GM10847 (cell line): ENCODE data around the gene AKR1D1.

Source experiments
- POLR2A ChIP-seq: IDR thresholded peaks from 2 replicates; pipeline ENCODE4 v1.6.1; 2011; ENCODE audit not compliant: insufficient read length; ENCODE audit errors: extremely low read depth

Gene AKR1D1

DNA sequence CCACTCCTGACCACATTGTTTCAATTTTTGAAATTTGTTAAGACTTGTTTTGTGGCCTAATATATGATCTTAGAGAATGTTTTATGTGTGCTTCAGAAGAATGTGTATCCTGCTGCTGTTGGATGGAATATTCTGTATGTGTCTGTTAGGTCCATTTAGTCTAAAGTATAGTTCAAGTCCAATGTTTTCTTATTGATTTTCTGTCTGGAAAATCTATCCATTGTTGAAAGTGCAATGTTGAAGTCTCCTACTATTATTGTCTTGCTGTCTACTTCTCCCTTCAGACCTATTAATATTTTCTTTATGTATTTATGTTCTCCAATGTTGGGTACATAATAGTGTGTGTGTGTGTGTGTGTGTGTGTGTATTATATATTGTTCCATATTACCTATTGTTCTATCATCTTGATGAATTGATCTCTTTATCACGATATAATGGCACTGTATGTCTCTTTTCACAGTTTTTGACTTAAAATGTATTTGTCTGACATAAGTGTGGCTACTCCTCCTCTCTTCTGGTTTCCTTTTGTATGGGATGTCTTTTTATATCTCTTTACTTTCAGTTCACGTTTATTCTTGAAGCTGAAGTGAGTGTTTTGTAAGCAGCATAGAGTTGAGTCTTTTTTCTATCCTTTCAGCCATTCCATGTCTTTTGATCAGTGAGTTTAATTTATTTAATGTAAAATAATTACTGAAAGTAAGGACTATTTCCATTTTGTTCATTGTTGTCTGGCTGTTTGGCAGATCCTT, 61.3 kb downstream of the AKR1D1 start:
- TF ChIP-seq POLR2A = no peak

DNA sequence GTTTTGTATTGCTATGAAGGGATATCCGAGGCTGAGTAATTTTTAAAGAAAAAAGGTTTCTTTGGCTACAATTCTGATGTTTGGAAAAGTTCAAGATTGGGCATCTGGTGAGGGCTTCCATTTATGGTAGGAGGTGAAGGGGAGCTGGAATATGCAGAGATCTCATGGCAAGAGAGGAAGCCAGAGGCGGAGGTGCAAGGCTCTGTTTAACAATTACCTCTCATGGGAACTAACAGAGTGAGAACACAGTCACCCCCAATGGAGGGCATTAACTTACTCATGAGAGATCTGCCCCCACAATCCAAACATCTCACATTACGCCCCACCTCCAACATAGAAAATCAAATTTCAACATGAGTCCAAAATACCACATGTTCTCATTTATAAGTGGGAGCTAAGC, 62.0 kb downstream of the AKR1D1 start:
- no peak for TF ChIP-seq POLR2A

DNA sequence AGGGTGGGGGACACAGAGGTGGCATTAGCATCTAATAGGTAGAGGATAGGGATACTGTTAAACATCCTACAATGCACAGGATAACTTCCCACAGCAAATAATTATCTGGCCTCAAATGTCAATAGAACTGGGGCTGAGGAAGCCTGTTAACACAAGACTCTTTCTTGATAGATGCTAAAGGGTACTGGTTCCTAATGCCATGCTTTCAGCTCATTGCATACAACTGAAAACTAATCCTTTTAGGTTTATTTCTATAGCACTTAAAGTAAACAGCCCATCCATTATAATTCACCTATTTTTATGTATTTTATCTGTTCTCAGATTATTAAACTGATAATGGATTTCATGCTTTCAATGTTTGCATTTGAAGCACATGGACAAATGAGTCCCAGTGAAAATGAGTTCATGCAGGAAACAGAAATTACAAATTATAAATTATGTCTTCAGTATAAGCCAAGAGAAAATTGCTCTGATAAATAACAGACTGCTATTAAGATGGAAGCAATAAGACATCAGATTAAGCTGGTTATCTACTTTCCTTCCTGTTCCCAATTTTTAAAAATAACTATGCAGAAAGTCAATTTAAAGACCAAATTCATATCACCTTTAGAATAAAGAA, 66.4 kb downstream of the AKR1D1 start:
- no peak for TF ChIP-seq POLR2A

GRCh38 chr7:138144958-138145357, 68.7 kb downstream of the AKR1D1 start:
- TF ChIP-seq POLR2A = no peak

- no peak for TF ChIP-seq POLR2A
Observed at GRCh38 chr7:138151731-138152577, 75.7 kb downstream of the AKR1D1 start.

GRCh38 chr7:138154661-138155060, 78.4 kb downstream of the AKR1D1 start:
- no peak for TF ChIP-seq POLR2A

DNA sequence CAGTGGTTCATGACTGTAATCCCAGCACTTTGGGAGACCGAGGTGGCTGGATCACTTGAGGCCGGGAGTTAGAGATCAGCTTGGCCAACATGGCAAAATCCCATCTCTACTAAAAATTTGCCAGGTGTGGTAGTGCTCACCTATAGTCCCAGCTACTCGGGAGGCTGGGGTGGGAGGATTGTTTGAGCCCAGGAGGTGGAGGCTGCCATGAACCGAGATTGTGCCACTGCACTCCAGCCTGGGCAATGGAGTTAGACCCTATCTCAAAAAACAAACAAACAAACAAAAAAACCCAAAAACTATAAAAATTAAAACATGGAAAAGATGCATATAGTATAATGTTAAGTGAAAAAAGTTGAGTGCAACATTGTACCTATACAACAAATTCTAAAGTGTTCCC, 81.4 kb downstream of the AKR1D1 start:
- no peak for TF ChIP-seq POLR2A

DNA sequence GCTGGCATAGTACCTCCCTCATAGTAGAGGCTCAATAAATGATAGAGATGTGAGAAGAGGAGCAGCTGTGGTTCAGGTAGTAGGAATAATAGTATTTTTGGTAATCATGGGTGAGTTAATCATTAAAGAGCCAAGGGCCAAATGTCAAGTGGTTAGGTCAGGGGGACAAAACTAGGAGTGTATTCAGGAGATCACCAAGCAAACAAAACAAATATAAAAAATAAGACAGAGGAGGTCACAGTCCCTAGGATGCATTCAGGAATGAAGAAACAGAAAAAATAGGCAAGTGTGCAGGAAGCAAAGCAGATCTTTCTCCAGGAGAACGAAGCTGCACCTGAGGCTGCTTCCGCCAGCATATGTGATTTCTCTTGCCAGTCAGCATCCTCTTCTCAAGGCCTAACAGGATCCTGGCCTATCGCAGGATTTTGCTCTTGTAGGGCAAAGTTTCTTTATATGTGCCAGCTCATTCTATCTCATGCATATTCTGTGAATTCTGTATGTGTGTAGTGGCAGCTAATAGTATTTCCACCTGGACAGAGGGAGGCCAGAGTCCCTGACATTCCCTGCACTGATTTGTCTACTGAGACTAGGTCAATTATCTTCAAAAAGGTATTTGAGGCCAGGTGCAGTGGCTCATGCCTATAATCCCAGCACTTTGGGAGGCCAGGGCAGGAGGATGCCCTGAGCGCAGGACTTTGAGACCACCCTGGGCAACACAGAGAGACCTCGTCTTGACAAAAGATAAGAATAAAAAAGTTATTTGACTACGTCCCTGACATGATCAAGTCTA, 82.7 kb downstream of the AKR1D1 start:
- no peak for TF ChIP-seq POLR2A

DNA sequence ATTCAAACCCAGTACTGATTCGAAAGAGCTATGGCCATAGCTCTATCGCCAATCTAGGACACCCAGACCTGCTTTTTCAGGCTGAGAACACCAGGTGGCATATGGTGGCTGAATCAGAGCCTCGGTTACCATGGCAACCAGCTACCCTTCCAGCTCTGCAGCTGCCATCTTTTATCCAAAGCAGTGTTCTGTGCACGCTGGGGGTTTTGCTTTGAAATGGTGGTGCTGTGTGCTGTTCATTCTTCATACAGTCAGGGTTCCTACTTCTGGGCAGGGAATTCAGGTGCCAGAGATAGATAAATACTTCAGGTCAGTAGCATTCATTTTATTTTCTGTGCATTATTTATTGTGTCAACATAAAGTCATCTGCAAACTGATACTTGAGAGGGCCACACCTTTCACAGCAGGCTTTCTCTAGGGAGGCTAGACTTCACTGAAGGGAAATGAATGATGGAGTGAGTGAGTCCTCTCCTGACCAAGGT, 85.4 kb downstream of the AKR1D1 start:
- no peak for TF ChIP-seq POLR2A

DNA sequence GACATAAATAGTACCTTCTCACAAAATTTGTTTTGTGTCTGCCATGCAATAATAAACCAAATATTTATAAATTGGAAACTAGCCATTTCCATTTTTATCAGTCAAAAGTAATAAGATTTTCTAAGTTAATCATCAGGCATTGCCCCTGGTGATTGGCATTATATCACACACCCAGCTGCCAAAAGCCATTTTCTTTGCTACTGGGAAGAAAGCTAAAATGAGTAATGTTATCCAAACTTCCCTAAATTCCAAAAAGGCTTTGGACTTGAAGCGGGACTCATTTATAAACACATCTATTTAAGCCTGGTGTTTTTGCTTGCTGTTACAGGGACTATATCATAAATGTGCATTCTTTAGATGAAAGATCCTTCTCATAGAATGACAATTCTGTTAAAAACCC, 86.0 kb downstream of the AKR1D1 start:
- TF ChIP-seq POLR2A = no peak

DNA sequence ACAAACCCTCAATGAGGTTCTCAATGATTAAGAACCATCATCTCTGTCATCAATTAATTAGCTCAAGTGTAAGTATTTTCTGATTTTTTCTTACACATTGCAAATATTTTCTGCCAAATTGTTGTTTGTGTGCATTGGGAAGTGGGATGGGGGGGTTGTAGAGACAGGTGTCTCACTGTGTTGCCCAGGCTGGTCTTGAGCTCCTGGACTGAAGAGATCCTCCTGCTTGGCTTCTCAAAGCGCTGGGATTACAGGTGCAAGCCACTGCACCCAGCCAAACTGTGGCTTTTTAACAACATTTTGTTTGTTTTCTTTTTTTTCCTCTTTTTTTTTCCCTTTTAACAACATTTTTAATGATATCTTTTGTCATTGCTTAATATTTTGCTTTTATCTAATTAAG, 87.5 kb downstream of the AKR1D1 start:
- TF ChIP-seq POLR2A = no peak

DNA sequence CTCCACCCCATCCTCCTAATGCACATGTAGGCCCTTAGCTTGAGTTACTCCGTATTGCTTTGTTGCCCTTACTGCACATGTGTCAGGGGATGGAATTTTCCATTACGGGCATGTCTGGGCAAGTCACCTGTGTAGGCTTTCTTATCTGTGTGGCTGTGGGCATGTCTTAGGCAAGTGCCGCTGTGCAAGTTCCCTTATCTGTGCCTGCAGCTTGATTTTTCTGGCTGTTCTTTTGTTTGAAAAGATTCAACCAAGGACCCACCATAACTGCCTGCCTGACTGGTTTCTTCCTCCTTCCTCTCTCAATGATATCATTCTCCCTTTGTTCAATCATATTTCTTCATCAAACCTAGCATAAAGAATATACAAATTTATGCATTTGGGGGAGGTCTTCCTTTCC, 88.5 kb downstream of the AKR1D1 start:
- no peak for TF ChIP-seq POLR2A

GRCh38 chr7:138166681-138167080, 90.4 kb downstream of the AKR1D1 start:
- no peak for TF ChIP-seq POLR2A

DNA sequence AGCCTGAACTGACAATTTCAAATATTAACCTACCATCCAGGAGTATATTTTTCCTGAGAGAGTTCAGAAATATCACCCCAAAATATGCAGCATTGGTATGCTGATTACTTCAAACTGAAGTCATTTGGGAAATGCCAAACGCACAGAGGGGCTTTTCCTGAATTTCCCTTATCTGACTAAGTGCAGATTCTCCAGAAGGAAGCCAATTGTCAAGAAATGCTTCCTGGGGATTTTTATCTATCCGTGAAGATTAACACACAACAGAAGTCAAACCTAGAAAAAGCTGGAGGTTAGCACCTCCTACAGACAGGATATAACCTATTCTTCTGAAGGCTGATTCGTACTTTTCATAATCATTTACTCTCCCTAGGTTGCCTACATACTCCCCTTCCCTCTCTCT, 91.0 kb downstream of the AKR1D1 start:
- TF ChIP-seq POLR2A = no peak

- no peak for TF ChIP-seq POLR2A
Observed at GRCh38 chr7:138167869-138168296, 91.6 kb downstream of the AKR1D1 start.
